SK-N-SH (cell line): Measurements from ENCODE around the gene OSBPL2. TPM values are rescaled to one million over a fixed set of nuclear protein-coding genes. Genes with fewer than 3 reads are reported as not detected.

Experiments
- CTCF ChIA-PET: fragments of 300-600, 350-600 bp; formaldehyde crosslinking; extraction: SDS; loops from one replicate; lab custom pipeline; 2021; lab: Yijun Ruan, JAX
- POLR2A ChIA-PET: fragments of 350-600 bp; sonication (Branson Sonifier 250); formaldehyde crosslinking; extraction: SDS; loops from one replicate; lab custom pipeline; 2020; ENCODE audit warnings: antibody characterized with exemption, inconsistent platforms; lab: Yijun Ruan, JAX
- DNase-seq: peaks from one replicate; pipeline ENCODE4 v3.0.0; 2012
- H2AFZ ChIP-seq: fragments of 200-600 bp; sonication (generic); 2 replicates; pipeline ENCODE4 v1.8.1; 2016; ENCODE audit warnings: antibody characterized with exemption, mild to moderate bottlenecking, low read depth
- H3F3A ChIP-seq: fragments of 200-600 bp; sonication (generic); replicated peaks from 2 replicates; pipeline ENCODE3; 2016; ENCODE audit warnings: antibody characterized with exemption, mild to moderate bottlenecking; ENCODE audit not compliant: insufficient read depth
- H3K27ac ChIP-seq, 2 experiments: fragments of 200-500 bp in 1 of 2; fragments of 200-600 bp in 1 of 2; sonication (Bioruptor generic) in 1 of 2; sonication (generic), shearing (Covaris generic) in 1 of 2; 2 replicates each; pipeline versions ENCODE4 v1.5.1 to v1.6.1; 2014 to 2016; ENCODE audit warnings: low read depth in 2 of 2, inconsistent platforms in 1 of 2, low read length in 1 of 2, mild to moderate bottlenecking in 1 of 2, mixed read lengths in 1 of 2
- H3K27me3 ChIP-seq: fragments of 200-600 bp; sonication (generic), shearing (Covaris generic); 2 replicates; pipeline ENCODE4 v1.6.1; 2016; ENCODE audit warnings: mixed run types; ENCODE audit not compliant: insufficient read depth
- H3K36me3 ChIP-seq, 2 experiments: fragments of 200-500 bp in 1 of 2; fragments of 200-600 bp in 1 of 2; sonication (Bioruptor generic) in 1 of 2; sonication (generic) in 1 of 2; replicated peaks in 1 of 2; 2 replicates each; pipeline versions ENCODE3 to v1.5.1; 2014 to 2016; ENCODE audit warnings: low read length in 1 of 2, mild to moderate bottlenecking in 1 of 2; ENCODE audit not compliant: insufficient read depth in 2 of 2, control insufficient read depth in 1 of 2
- H3K4me1 ChIP-seq, 2 experiments: fragments of 200-500 bp in 1 of 2; fragments of 200-600 bp in 1 of 2; sonication (Bioruptor generic) in 1 of 2; sonication (generic), shearing (Covaris generic) in 1 of 2; 2 replicates each; pipeline versions ENCODE4 v1.5.1 to v1.6.1; 2014 to 2016; ENCODE audit warnings: low read depth in 1 of 2, low read length in 1 of 2, mixed run types in 1 of 2; ENCODE audit not compliant: insufficient read depth in 2 of 2, control insufficient read depth in 1 of 2
- H3K4me2 ChIP-seq: fragments of 200-600 bp; sonication (generic), shearing (Covaris generic); 2 replicates; pipeline ENCODE4 v1.6.1; 2017; ENCODE audit warnings: mixed run types
- H3K4me3 ChIP-seq, 2 experiments: fragments of 200-500 bp in 1 of 2; fragments of 200-600 bp in 1 of 2; sonication (Bioruptor generic) in 1 of 2; sonication (generic), shearing (Covaris generic) in 1 of 2; 2 replicates each; pipeline versions ENCODE4 v1.5.1 to v1.8.1; 2014 to 2016; ENCODE audit warnings: low read depth in 2 of 2, inconsistent platforms in 1 of 2, low read length in 1 of 2, mild to moderate bottlenecking in 1 of 2, mixed read lengths in 1 of 2, moderate library complexity in 1 of 2
- H3K79me2 ChIP-seq: fragments of 200-600 bp; sonication (generic); 2 replicates; pipeline ENCODE4 v1.8.1; 2017; ENCODE audit warnings: mild to moderate bottlenecking; ENCODE audit not compliant: insufficient read depth
- H3K9ac ChIP-seq: fragments of 200-600 bp; sonication (generic); 2 replicates; pipeline ENCODE4 v1.6.1; 2017; ENCODE audit warnings: mixed run types
- H3K9me2 ChIP-seq: fragments of 200-600 bp; sonication (generic); 2 replicates; pipeline ENCODE4 v1.6.1; 2017; ENCODE audit warnings: mixed run types
- H3K9me3 ChIP-seq: fragments of 200-600 bp; sonication (generic); 2 replicates; pipeline ENCODE4 v1.6.1; 2017; ENCODE audit warnings: mixed run types, mild to moderate bottlenecking, moderate library complexity
- H4K20me1 ChIP-seq: fragments of 200-600 bp; sonication (generic); 2 replicates; pipeline ENCODE4 v1.6.1; 2017; ENCODE audit warnings: mild to moderate bottlenecking, mixed run types; ENCODE audit not compliant: insufficient read depth
- CHD2 ChIP-seq: fragments of 150-350 bp; IDR thresholded peaks from 2 replicates; pipeline ENCODE4 v1.6.1; 2018; ENCODE audit warnings: low read length; ENCODE audit not compliant: partially characterized antibody
- ELF1 ChIP-seq: IDR thresholded peaks from 2 replicates; pipeline ENCODE4 v1.4.0; 2012
- FOXJ3 ChIP-seq: sonication (generic); formaldehyde crosslinking; IDR thresholded peaks from 2 replicates; pipeline ENCODE4 v1.5.1; 2020; ENCODE audit warnings: mild to moderate bottlenecking, missing genetic modification reagents
- FOXM1 ChIP-seq: IDR thresholded peaks from 2 replicates; pipeline ENCODE4 v1.4.0; 2012; ENCODE audit warnings: low read depth, mild to moderate bottlenecking
- GATA2 ChIP-seq: sonication (generic); formaldehyde crosslinking; IDR thresholded peaks from 2 replicates; pipeline ENCODE4 v1.5.0; 2020; ENCODE audit warnings: mild to moderate bottlenecking, missing genetic modification reagents
- MEF2A ChIP-seq: IDR thresholded peaks from 2 replicates; pipeline ENCODE4 v1.4.0; 2012; ENCODE audit warnings: low read depth, borderline replicate concordance
- MXI1 ChIP-seq: IDR thresholded peaks from 2 replicates; pipeline ENCODE4 v1.6.1; 2012; ENCODE audit warnings: mild to moderate bottlenecking, low read depth, low read length, improper control_type of control experiment
- POLR2AphosphoS5 ChIP-seq: IDR thresholded peaks from 2 replicates; pipeline ENCODE4 v1.6.1; 2012; ENCODE audit warnings: low read depth, low read length
- RAD21 ChIP-seq: IDR thresholded peaks from 2 replicates; pipeline ENCODE4 v1.6.1; 2012; ENCODE audit warnings: mild to moderate bottlenecking, low read length
- RCOR1 ChIP-seq: fragments of 150-350 bp; IDR thresholded peaks from 2 replicates; pipeline ENCODE4 v1.6.1; 2017; ENCODE audit warnings: antibody characterized with exemption, low read length
- RFX5 ChIP-seq: IDR thresholded peaks from 2 replicates; pipeline ENCODE4 v1.6.1; 2012; ENCODE audit warnings: mild to moderate bottlenecking, improper control_type of control experiment, low read length
- SIN3A ChIP-seq: IDR thresholded peaks from 2 replicates; pipeline ENCODE4 v1.6.1; 2012; ENCODE audit warnings: low read depth, mild to moderate bottlenecking, low read length, moderate library complexity, borderline replicate concordance
- SMC3 ChIP-seq: IDR thresholded peaks from 2 replicates; pipeline ENCODE4 v1.6.1; 2012; ENCODE audit warnings: low read depth, low read length, improper control_type of control experiment
- TCF12 ChIP-seq: IDR thresholded peaks from 2 replicates; pipeline ENCODE4 v1.4.0; 2012
- TEAD4 ChIP-seq: IDR thresholded peaks from 2 replicates; pipeline ENCODE4 v1.4.0; 2012; ENCODE audit warnings: mild to moderate bottlenecking, borderline replicate concordance; ENCODE audit not compliant: insufficient read depth
- YY1 ChIP-seq: IDR thresholded peaks from 2 replicates; pipeline ENCODE4 v1.4.0; 2012; ENCODE audit warnings: low read depth, mild to moderate bottlenecking
- WGBS: methylation state at CpG from one replicate; pipeline ENCODE4 v1.1.6; 2017; ENCODE audit warnings: low lambda C conversion rate; 5-methylcytosine and 5-hydroxymethylcytosine counted together
- polyA plus RNA-seq, 3 experiments: library from polyadenylated mRNA; depleted of rRNA; stranded (reverse); fragments of >200 nt; gene quantifications; 2 replicates each; pipeline ENCODE4 v1.2.3, GENCODE V29; 2012
- TF ChIP-seq, protein P1 (sequence below): fragments of 150-350 bp; IDR thresholded peaks from 2 replicates; pipeline ENCODE4 v1.6.1; 2017; ENCODE audit warnings: antibody characterized with exemption, low read length, low read depth, borderline replicate concordance
- TF ChIP-seq, protein P2 (sequence below): IDR thresholded peaks from 2 replicates; pipeline ENCODE4 v1.4.0; 2012; ENCODE audit warnings: low read depth, borderline replicate concordance
- TF ChIP-seq, protein P3 (sequence below): IDR thresholded peaks from 2 replicates; pipeline ENCODE4 v1.6.1; 2012; ENCODE audit warnings: mild to moderate bottlenecking, low read depth, low read length, moderate library complexity

Gene OSBPL2
- polyA plus RNA-seq, 1 of the 3 experiments (the other 2 are of a cell fraction) = 17.7 TPM

DNA sequence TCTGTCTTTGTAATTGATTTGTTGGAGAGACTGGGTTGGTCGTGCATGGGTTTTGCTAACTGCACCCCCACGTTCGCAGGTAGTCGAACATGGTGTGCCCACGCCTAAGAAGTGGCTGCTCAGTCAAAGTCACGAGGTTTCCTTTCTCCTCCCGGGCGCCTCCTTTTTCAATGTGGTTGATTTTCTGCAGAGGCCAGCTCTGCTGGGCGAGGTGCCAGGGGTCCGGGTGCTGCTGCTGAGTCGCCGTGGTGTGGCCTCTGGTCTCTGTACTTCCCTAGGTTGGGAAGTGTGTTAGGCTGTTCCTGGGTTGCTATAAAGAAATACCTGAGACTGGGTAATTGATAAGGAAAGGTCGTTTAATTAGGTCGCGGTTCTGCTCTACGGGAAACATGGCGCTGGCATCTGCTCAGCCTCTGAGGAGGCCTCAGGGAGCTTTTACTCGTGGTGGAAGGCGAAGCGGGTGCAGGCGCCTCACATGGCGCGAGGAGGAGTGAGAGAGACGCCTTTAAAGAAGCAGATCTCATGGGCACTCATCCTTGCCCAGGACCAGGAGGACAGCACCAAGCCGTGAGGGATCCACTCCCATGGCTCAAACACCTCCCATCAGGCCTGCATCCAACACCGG lies 14.1 kb downstream of the OSBPL2 start:
- TF ChIP-seq, protein P1, sequence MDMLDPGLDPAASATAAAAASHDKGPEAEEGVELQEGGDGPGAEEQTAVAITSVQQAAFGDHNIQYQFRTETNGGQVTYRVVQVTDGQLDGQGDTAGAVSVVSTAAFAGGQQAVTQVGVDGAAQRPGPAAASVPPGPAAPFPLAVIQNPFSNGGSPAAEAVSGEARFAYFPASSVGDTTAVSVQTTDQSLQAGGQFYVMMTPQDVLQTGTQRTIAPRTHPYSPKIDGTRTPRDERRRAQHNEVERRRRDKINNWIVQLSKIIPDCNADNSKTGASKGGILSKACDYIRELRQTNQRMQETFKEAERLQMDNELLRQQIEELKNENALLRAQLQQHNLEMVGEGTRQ = no peak
- no peak for TF ChIP-seq TEAD4
- no peak for TF ChIP-seq RFX5
- TF ChIP-seq POLR2AphosphoS5 = no peak
- TF ChIP-seq, protein P2, sequence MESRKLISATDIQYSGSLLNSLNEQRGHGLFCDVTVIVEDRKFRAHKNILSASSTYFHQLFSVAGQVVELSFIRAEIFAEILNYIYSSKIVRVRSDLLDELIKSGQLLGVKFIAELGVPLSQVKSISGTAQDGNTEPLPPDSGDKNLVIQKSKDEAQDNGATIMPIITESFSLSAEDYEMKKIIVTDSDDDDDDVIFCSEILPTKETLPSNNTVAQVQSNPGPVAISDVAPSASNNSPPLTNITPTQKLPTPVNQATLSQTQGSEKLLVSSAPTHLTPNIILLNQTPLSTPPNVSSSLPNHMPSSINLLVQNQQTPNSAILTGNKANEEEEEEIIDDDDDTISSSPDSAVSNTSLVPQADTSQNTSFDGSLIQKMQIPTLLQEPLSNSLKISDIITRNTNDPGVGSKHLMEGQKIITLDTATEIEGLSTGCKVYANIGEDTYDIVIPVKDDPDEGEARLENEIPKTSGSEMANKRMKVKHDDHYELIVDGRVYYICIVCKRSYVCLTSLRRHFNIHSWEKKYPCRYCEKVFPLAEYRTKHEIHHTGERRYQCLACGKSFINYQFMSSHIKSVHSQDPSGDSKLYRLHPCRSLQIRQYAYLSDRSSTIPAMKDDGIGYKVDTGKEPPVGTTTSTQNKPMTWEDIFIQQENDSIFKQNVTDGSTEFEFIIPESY = no peak
- TF ChIP-seq SMC3 = no peak
- TF ChIP-seq GATA2 = no peak
- TF ChIP-seq ELF1 = no peak
- no peak for TF ChIP-seq RCOR1
- no peak for TF ChIP-seq CHD2
- ChIA-PET POLR2A (no interaction called here), CTCF (interaction anchor here (0.9 to 1.0 kb wide), 2 partner anchors 10 to 17 kb away, joined by 3 read pairs; no protein-coding TSS in a partner anchor)
- H3K4me3 ChIP-seq = no peak overlapping the region
- no peak overlapping the region for H3K4me2 ChIP-seq
- 91% methylated on average over 25 of the region's 26 CpGs for WGBS
- no peak overlapping the region for H3K27ac ChIP-seq
- no peak overlapping the region for H2AFZ ChIP-seq
- no peaks in the 10 kb centered on the region for H3K9me3 ChIP-seq
- peaks cover 0 to 4% of the 10 kb centered on the region in 2 experiments for H3K36me3 ChIP-seq
- no peak overlapping the region for H3K9ac ChIP-seq
- H3K9me2 ChIP-seq = no peaks in the 10 kb centered on the region
- no peak for DNase-seq
- H3K4me1 ChIP-seq = no peaks in the 10 kb centered on the region
- H3F3A ChIP-seq = no peaks in the 10 kb centered on the region
- H4K20me1 ChIP-seq = peaks cover 72% of the 10 kb centered on the region
- peaks cover 73% of the 10 kb centered on the region for H3K79me2 ChIP-seq
- no peaks in the 10 kb centered on the region for H3K27me3 ChIP-seq

DNA sequence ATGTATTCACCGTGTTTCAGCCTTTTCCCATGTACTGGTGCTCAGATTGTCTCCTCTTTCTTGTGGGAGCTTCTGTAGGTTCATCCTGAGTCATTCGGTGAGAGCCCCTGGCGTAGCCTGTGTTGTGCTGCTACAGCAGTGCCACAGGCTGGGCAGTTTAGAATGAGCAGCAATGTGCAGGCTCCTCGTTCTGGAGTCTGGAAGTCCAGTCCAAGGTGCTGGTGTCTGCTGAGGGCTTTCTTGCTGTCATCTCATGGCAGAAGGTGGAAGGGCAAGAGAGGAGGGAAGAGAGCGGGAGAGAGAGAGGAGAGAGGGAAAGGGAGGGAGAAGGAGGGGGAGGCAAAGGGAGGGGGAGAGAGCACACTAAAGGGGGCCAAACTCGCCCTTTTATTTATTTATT lies 15.1 kb downstream of the OSBPL2 start:
- no peak overlapping the region for H3K9ac ChIP-seq
- no peak overlapping the region for H3K27ac ChIP-seq
- H4K20me1 ChIP-seq = peaks cover 74% of the 10 kb centered on the region
- peaks cover 0 to 4% of the 10 kb centered on the region in 2 experiments for H3K36me3 ChIP-seq
- DNase-seq = no peak
- H3K79me2 ChIP-seq = peaks cover 74% of the 10 kb centered on the region
- no peak overlapping the region for H2AFZ ChIP-seq
- 87% methylated on average over 6 of the region's 6 CpGs for WGBS
- CTCF ChIA-PET = interaction anchor here (1.0 kb wide), 1 partner anchor 18 kb away, joined by 3 read pairs; no protein-coding TSS in a partner anchor
- no peak overlapping the region for H3K4me3 ChIP-seq
- POLR2A ChIA-PET = no interaction called here
- no peaks in the 10 kb centered on the region for H3K9me3 ChIP-seq
- H3K9me2 ChIP-seq = no peaks in the 10 kb centered on the region
- no peaks in the 10 kb centered on the region for H3K27me3 ChIP-seq
- no peak overlapping the region for H3K4me2 ChIP-seq
- H3F3A ChIP-seq = peaks cover 5% of the 10 kb centered on the region
- H3K4me1 ChIP-seq = no peaks in the 10 kb centered on the region
- no peak for TF ChIP-seq POLR2AphosphoS5
- TF ChIP-seq TCF12 = no peak
- no peak for TF ChIP-seq RAD21
- no peak for TF ChIP-seq FOXM1
- TF ChIP-seq, protein P3, sequence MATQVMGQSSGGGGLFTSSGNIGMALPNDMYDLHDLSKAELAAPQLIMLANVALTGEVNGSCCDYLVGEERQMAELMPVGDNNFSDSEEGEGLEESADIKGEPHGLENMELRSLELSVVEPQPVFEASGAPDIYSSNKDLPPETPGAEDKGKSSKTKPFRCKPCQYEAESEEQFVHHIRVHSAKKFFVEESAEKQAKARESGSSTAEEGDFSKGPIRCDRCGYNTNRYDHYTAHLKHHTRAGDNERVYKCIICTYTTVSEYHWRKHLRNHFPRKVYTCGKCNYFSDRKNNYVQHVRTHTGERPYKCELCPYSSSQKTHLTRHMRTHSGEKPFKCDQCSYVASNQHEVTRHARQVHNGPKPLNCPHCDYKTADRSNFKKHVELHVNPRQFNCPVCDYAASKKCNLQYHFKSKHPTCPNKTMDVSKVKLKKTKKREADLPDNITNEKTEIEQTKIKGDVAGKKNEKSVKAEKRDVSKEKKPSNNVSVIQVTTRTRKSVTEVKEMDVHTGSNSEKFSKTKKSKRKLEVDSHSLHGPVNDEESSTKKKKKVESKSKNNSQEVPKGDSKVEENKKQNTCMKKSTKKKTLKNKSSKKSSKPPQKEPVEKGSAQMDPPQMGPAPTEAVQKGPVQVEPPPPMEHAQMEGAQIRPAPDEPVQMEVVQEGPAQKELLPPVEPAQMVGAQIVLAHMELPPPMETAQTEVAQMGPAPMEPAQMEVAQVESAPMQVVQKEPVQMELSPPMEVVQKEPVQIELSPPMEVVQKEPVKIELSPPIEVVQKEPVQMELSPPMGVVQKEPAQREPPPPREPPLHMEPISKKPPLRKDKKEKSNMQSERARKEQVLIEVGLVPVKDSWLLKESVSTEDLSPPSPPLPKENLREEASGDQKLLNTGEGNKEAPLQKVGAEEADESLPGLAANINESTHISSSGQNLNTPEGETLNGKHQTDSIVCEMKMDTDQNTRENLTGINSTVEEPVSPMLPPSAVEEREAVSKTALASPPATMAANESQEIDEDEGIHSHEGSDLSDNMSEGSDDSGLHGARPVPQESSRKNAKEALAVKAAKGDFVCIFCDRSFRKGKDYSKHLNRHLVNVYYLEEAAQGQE = no peak
- TF ChIP-seq RFX5 = no peak
- TF ChIP-seq MXI1 = no peak
- TF ChIP-seq FOXJ3 (CRISPR knock-in tag) = no peak
- no peak for TF ChIP-seq ELF1
- TF ChIP-seq SIN3A = no peak
- TF ChIP-seq CHD2 = no peak
- TF ChIP-seq, protein P1 = no peak
- TF ChIP-seq YY1 = no peak
- no peak for TF ChIP-seq MEF2A
